Effector CD4-positive, alpha-beta T cell (primary cell): ENCODE measurements around the gene YPEL4.
"Not testable (repeated sequence)": the region's sequence is repeated elsewhere in the genome, so short reads cannot be mapped to it uniquely, and the experiment has no call there.

ENCODE experiments used
- DNase-seq: peaks from one replicate; pipeline ENCODE4 v3.0.0-alpha.2; 2020
- total RNA-seq: gene quantifications from one replicate; lab custom pipeline; 2026; lab: John Stamatoyannopoulos, UW

Gene YPEL4
- 1.3 reads per million for total RNA-seq

- DNase-seq: peak; percentile 71
Observed at GRCh38 chr11:57649826-57650738, at the start of gene YPEL4. Gene YPEL4, minus strand, starts transcription at chr11:57649912. Its CDS starts 2,805 bp downstream, at chr11:57647107.

- DNase-seq: no peak
Observed at GRCh38 chr11:57698843-57699365, 49.2 kb upstream of the YPEL4 start.

GRCh38 chr11:57690474-57690873 lies 40.8 kb upstream of the YPEL4 start:
- not testable (repeated sequence) for DNase-seq

GRCh38 chr11:57681168-57681567 lies 31.5 kb upstream of the YPEL4 start:
- no peak for DNase-seq

- no peak for DNase-seq
Observed at GRCh38 chr11:57680552-57680874, 30.8 kb upstream of the YPEL4 start.

- no peak for DNase-seq
Observed at GRCh38 chr11:57679396-57679795, 29.7 kb upstream of the YPEL4 start.

- DNase-seq: no peak
Observed at GRCh38 chr11:57675176-57675941, 25.6 kb upstream of the YPEL4 start.

GRCh38 chr11:57674251-57674650 lies 24.5 kb upstream of the YPEL4 start:
- DNase-seq: no peak

- peak; percentile 35 for DNase-seq
Observed at GRCh38 chr11:57668434-57668782, 18.7 kb upstream of the YPEL4 start.

GRCh38 chr11:57667736-57668433 lies 18.2 kb upstream of the YPEL4 start, which contains the start of gene ZDHHC5:
Gene ZDHHC5, plus strand, starts transcription at chr11:57668114. Its CDS starts 4,977 bp downstream, at chr11:57673091.
- peak; percentile 99 for DNase-seq

- peak; percentile 94 for DNase-seq
Observed at GRCh38 chr11:57667117-57667735, 17.5 kb upstream of the YPEL4 start.

- DNase-seq: no peak
Observed at GRCh38 chr11:57663975-57664374, 14.3 kb upstream of the YPEL4 start.

- DNase-seq: no peak
Observed at GRCh38 chr11:57662893-57663292, 13.2 kb upstream of the YPEL4 start.

GRCh38 chr11:57659669-57660068 lies 10.0 kb upstream of the YPEL4 start:
- DNase-seq: no peak

- no peak for DNase-seq
Observed at GRCh38 chr11:57658023-57658361, 8.3 kb upstream of the YPEL4 start.

GRCh38 chr11:57657194-57658022 lies 7.7 kb upstream of the YPEL4 start, which contains the start of gene CLP1:
Gene CLP1, plus strand, starts transcription at chr11:57657762. Its CDS starts 1,715 bp downstream, at chr11:57659477.
- DNase-seq: peak; percentile 99

- no peak for DNase-seq
Observed at GRCh38 chr11:57656885-57657193, 7.1 kb upstream of the YPEL4 start.

- DNase-seq: no peak
Observed at GRCh38 chr11:57653163-57653562, 3.5 kb upstream of the YPEL4 start.

GRCh38 chr11:57652662-57653061 lies 3.0 kb upstream of the YPEL4 start:
- no peak for DNase-seq

- peak; percentile 31 for DNase-seq
Observed at GRCh38 chr11:57652230-57652629, 2.5 kb upstream of the YPEL4 start.

GRCh38 chr11:57651408-57651807 lies 1.7 kb upstream of the YPEL4 start:
- DNase-seq: no peak

GRCh38 chr11:57650739-57651090 lies 1.0 kb upstream of the YPEL4 start:
- no peak for DNase-seq
